Large intestine (tissue), 3 donors: Measurements from ENCODE around the gene TUSC2. TPM values are rescaled to one million over a fixed set of nuclear protein-coding genes. Genes with fewer than 3 reads are reported as not detected.
"Not testable (repeated sequence)": the region's sequence is repeated elsewhere in the genome, so short reads cannot be mapped to it uniquely, and the experiment has no call there.

Source experiments
- DNase-seq, 2 donors: peaks; one replicate each; pipeline versions ENCODE4 v3.0.0 to v3.0.0-alpha.2; 2013
- H3K27ac ChIP-seq: one replicate; pipeline ENCODE4 v1.5.1; 2013; ENCODE audit warnings: low read length
- H3K27me3 ChIP-seq: 2 replicates; pipeline ENCODE4 v1.6.1; 2013; ENCODE audit warnings: low read length; ENCODE audit not compliant: control insufficient read depth, insufficient read depth
- H3K36me3 ChIP-seq: 2 replicates; pipeline ENCODE4 v1.6.1; 2013; ENCODE audit warnings: low read length; ENCODE audit not compliant: control insufficient read depth, insufficient read depth
- H3K4me1 ChIP-seq: one replicate; pipeline ENCODE4 v1.6.1; 2013; ENCODE audit warnings: low read length; ENCODE audit not compliant: control insufficient read depth, insufficient read depth
- H3K4me3 ChIP-seq: one replicate; pipeline ENCODE4 v1.5.1; 2013; ENCODE audit warnings: low read length
- H3K9me3 ChIP-seq: one replicate; pipeline ENCODE4 v1.6.1; 2013; ENCODE audit warnings: mild to moderate bottlenecking, low read depth, low read length, moderate library complexity; ENCODE audit not compliant: control insufficient read depth
- WGBS: methylation state at CpG from one replicate; pipeline ENCODE4 v1.1.5; 2013; ENCODE audit warnings: low lambda C conversion rate; ENCODE audit not compliant: insufficient coverage; 5-methylcytosine and 5-hydroxymethylcytosine counted together
- polyA plus RNA-seq: library from polyadenylated mRNA; unstranded; fragments of 120-200 nt; gene quantifications from one replicate; pipeline ENCODE4 v1.2.1, GENCODE V29; 2013

Gene TUSC2
- polyA plus RNA-seq, 1 donor: 28.0 TPM

- no peak for DNase-seq
- H3K4me3 ChIP-seq: no peak overlapping the region
- H3K36me3 ChIP-seq: peaks cover 48% of the 10 kb centered on the region
- WGBS: no CpG with 5 or more reads among the region's 16 CpGs
- H3K27me3 ChIP-seq: no peaks in the 10 kb centered on the region
- no peaks in the 10 kb centered on the region for H3K9me3 ChIP-seq
- H3K27ac ChIP-seq: no peak overlapping the region
- H3K4me1 ChIP-seq: peaks cover 68% of the 10 kb centered on the region
These were observed 8.7 kb downstream of the TUSC2 start for GRCh38 chr3:50319181-50319893.

DNA sequence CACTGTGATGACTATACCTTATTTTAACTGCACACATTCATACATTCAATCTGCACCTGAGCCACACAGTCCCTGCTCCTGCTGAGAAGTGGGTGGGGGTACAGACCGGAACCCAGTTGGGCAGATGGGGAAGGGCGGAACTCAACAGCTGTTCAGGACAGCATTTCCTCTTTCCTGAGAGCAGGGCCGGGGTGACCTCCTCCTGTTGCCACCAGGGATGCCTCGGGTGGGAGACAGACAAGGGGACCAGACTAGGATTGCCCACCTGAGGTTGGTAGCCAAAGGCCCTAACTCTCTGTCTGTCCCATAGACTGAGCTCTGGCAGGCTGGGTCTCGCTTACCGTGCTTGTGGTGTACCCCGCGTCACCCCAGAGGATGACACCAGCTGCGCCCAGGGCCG lies 9.4 kb downstream of the TUSC2 start:
- H3K36me3 ChIP-seq: peaks cover 47% of the 10 kb centered on the region
- H3K4me1 ChIP-seq: peaks cover 60% of the 10 kb centered on the region
- H3K4me3 ChIP-seq: no peak overlapping the region

GRCh38 chr3:50318163-50318562 lies 9.9 kb downstream of the TUSC2 start:
- Histone ChIP-seq H3K27ac (no peak overlapping the region), H3K9me3 (no peaks in the 10 kb centered on the region), H3K4me3 (no peak overlapping the region), H3K4me1 (peaks cover 57% of the 10 kb centered on the region), H3K36me3 (peaks cover 47% of the 10 kb centered on the region), H3K27me3 (no peaks in the 10 kb centered on the region)
- no CpG with 5 or more reads among the region's 11 CpGs for WGBS
- no peak for DNase-seq

More for the DNA sequence above, 9.4 kb downstream of the TUSC2 start:
- Histone ChIP-seq H3K27me3 (no peaks in the 10 kb centered on the region), H3K9me3 (no peaks in the 10 kb centered on the region), H3K27ac (no peak overlapping the region)
- no peak for DNase-seq
- no CpG with 5 or more reads among the region's 10 CpGs for WGBS

DNA sequence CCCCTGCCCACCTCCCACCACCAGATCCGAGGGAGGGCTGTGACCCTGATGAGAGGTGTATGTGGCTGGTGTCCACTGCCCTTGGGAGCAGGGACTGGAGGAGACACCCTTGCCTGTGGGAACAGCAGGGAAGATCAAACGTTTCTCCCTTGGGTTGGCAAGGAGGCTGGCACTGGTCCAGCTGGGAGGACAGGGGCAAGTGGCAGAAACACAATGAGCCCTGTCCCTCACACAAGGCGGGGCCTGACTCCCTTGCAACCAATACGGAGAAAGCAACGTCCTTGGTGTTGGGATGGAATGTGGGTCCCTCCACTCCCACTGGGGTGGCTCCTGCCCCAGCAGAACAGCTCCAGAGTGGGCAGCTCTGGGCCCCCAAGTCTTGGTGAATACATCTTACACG lies 10.7 kb downstream of the TUSC2 start:
- DNase-seq: no peak
- Histone ChIP-seq H3K27me3 (no peaks in the 10 kb centered on the region), H3K36me3 (peaks cover 47% of the 10 kb centered on the region), H3K4me1 (peaks cover 49% of the 10 kb centered on the region), H3K9me3 (no peaks in the 10 kb centered on the region), H3K27ac (peak overlapping the region; percentile 80), H3K4me3 (no peak overlapping the region)
- no CpG with 5 or more reads among the region's 6 CpGs for WGBS

DNA sequence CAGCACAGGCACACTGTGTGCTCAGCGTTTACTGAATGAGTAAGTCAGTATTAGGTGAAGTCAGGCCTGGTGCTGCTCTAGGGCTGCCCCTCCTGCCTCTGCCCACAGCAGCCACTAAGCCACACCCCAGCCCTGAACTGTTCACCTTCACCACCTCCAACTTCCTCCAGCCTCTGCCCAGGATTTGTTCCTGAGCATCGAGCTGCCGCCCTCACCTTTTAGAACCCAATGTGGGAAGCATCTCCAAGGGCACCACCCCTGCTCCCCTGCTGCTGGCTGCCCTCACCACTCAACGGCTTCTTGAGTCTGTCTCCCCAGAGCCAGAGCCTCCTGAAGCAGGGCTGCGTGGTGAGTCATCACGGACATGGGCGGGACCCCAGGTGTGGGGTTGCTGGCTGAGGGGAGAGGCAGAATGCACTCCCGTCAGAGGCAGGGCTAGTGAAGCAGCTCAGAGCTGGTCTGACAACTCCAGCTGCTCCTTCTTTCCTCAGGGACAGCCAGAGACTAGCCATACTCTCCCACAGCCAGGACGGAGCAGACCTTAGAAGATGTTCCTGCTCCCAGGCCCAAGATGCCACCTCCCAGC lies 11.3 kb downstream of the TUSC2 start:
- peak overlapping the region; percentile 80 for H3K27ac ChIP-seq
- WGBS: no CpG with 5 or more reads among the region's 9 CpGs
- peaks cover 44% of the 10 kb centered on the region for H3K4me1 ChIP-seq
- H3K9me3 ChIP-seq: no peaks in the 10 kb centered on the region
- no peak overlapping the region for H3K4me3 ChIP-seq
- H3K36me3 ChIP-seq: peaks cover 47% of the 10 kb centered on the region
- peak; percentile 80 to 88 for DNase-seq
- no peaks in the 10 kb centered on the region for H3K27me3 ChIP-seq

- peaks cover 37% of the 10 kb centered on the region for H3K4me1 ChIP-seq
- 100% methylated on average over 1 of the region's 4 CpGs for whole genome bisulfite sequencing
These were observed 13.2 kb downstream of the TUSC2 start for GRCh38 chr3:50314816-50315215.

DNA sequence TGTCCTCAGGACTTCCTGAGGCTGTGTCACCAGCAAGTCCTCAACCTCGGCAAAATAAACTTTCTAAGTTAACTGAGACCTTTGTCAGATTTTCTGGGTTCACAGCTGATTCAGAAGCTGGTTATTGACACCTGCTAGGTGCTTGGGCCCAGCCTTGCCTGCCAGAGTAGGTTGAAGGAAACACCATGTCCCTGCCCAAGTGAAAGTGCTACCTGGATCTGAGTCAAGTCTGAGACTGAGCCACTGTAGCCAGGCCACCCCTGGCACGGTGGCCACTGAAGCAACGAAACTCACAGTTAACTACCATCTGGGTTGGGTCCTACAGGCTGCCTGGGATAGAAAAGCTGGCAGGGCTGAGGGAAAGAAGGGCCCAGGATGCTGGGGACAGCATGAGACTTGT lies 13.7 kb downstream of the TUSC2 start:
- H3K27me3 ChIP-seq: no peaks in the 10 kb centered on the region
- H3K36me3 ChIP-seq: peaks cover 41% of the 10 kb centered on the region
- H3K27ac ChIP-seq: no peak overlapping the region
- no CpG with 5 or more reads among the region's 3 CpGs for WGBS
- H3K9me3 ChIP-seq: peaks cover under 1% of the 10 kb centered on the region
- H3K4me1 ChIP-seq: peaks cover 33% of the 10 kb centered on the region
- H3K4me3 ChIP-seq: no peak overlapping the region
- DNase-seq: no peak

More at GRCh38 chr3:50314816-50315215, 13.2 kb downstream of the TUSC2 start:
- no peaks in the 10 kb centered on the region for H3K9me3 ChIP-seq
- H3K27me3 ChIP-seq: no peaks in the 10 kb centered on the region
- peaks cover 45% of the 10 kb centered on the region for H3K36me3 ChIP-seq
- H3K27ac ChIP-seq: no peak overlapping the region
- no peak overlapping the region for H3K4me3 ChIP-seq
- DNase-seq: no peak

DNA sequence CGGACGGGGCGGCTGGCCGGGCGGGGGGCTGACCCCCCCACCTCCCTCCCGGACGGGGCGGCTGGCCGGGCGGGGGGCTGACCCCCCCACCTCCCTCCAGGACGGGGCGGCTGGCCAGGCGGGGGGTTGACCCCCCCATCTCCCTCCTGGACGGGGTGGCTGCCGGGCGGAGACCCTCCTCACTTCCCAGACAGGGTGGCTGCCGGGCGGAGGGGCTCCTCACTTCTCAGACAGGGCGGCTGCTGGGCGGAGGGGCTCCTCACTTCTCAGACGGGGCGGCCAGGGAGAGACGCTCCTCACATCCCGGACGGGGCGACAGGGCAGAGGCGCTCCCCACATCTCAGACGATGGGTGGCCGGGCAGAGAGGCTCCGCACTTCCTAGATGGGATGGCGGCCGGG lies 16.0 kb downstream of the TUSC2 start:
- peaks cover 18% of the 10 kb centered on the region for H3K36me3 ChIP-seq
- no CpG with 5 or more reads among the region's 32 CpGs for WGBS
- not testable (repeated sequence) for H3K4me3 ChIP-seq, H3K4me1 ChIP-seq, H3K27me3 ChIP-seq, DNase-seq, H3K27ac ChIP-seq
- H3K9me3 ChIP-seq: peaks cover 22% of the 10 kb centered on the region

GRCh38 chr3:50304601-50305000 lies 23.4 kb downstream of the TUSC2 start:
- Histone ChIP-seq H3K27ac (no peak overlapping the region), H3K36me3 (no peaks in the 10 kb centered on the region), H3K4me1 (peaks cover 29% of the 10 kb centered on the region), H3K9me3 (peaks cover 22% of the 10 kb centered on the region), H3K4me3 (no peak overlapping the region), H3K27me3 (no peaks in the 10 kb centered on the region)
- no peak for DNase-seq

DNA sequence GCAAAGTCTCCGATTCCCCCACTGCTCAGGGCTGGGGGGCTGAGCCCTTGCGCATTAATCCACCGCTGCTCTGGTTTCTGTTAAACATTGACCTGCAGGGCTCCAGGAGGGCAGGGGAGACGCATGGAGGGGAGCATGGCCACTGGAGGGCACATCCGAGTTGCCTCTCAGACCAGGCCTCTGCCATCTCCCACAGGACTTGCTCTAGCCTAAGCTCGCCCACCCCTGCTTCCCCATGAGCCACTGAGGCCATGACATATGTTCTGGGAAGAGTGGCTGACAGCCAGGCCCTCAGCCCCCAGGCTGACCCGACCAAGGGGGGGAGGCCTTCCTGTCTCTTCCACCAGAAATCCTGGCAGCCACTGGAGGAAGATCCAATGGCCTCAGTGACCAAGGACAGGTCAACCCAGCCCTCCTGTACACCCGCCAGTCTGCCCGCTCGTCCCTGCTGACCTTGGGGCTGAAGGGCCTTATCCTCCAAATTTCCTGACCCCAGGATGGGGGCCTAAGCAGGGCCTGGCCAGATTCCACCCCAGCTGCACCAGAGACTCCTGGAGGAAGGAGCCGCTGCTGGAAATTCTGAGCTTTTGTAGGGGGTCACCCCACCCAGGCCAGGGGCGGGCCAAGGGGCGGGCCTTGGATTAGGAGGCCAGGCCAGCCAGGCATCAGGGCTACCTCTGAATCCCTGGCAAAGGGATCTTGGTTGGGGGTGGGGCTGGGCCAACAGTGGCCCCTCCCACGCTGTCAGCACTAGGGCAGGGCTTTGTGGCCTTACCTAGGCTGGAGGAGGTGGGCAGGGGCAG lies 24.8 kb downstream of the TUSC2 start, which contains the start of gene HYAL1:
TSS of gene HYAL1 (minus strand) at position 562 of the 803 bp plus-strand sequence. CDS start 618 bp downstream, outside the sequence.
- H3K4me3 ChIP-seq: no peak within 1 kb of the TSS
- peak; percentile 58 to 72 for DNase-seq
- no CpG with 5 or more reads among the region's 14 CpGs for WGBS

More for the DNA sequence above, 24.8 kb downstream of the TUSC2 start, which contains the start of gene HYAL1:
- Histone ChIP-seq H3K4me1 (peaks cover 36% of the 10 kb centered on the region), H3K27ac (peak within 1 kb of the TSS; percentile 49), H3K36me3 (no peaks in the 10 kb centered on the region), H3K27me3 (no peaks in the 10 kb centered on the region), H3K9me3 (peaks cover 11% of the 10 kb centered on the region)
